ENCODE measurements around the gene TNN. TPM values are rescaled to one million over a fixed set of nuclear protein-coding genes. Genes with fewer than 3 reads are reported as not detected.
"Not testable (repeated sequence)": the region's sequence is repeated elsewhere in the genome, so short reads cannot be mapped to it uniquely, and the experiment has no call there.

TNN gene
- total and polyA plus RNA-seq, 2 donors from 2014 or later = 0.26 TPM; not detected in 1

DNA sequence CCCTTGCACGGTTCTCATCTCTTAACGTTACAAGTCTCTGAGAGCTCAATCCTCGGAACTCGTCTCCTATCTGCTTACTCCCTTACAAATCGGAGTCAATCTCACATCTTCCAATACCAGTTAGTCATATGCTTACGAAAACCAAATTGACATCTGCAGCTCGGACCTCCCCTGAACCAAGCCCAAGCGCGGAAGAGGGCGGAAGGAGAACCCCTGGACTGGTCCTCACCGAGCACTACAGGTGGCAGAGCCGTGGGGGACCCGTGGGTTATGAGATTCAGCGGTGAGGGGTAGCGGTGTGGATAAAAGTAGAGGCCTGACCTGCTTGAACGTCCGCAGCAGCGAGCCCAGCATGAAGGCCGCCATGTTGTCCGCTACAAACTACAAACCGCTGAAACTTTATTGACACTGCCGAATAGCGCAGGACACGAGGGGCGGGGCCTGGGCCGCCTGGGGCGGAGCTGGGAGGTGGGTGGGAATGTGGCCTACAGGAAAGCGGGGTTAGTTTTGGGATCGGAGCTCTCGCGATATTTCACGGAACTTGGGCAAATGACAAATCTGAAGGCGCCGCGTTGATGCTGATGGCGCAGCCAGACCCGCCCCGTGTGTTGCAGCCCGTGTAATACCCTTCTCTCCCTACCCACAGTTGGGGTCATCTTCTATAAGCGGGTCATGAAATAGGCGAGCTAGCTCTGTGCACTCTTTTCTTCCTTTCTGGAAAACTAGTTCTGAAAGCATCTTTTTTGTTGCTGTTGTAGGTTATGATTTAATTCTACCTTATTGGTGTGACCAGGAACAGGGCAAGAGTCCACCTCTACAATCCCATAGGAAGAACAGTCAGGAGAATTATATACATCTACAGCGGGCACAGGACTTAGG lies 44.4 kb upstream of the TNN start, which contains the start of gene MRPS14:
Gene MRPS14 (minus strand): TSS at position 383 of the 879 bp plus-strand sequence. CDS start 17 bp downstream, at position 366.
- H3K4me1 ChIP-seq (ENCODE audit: control insufficient read depth in 2 of 3, insufficient read depth in 2 of 3, low read depth in 1 of 3, low read length in 3 of 3) = peaks cover 0 to 4% (median 3%) of the 10 kb centered on the region in 3 donors
- TF ChIP-seq, protein P1, sequence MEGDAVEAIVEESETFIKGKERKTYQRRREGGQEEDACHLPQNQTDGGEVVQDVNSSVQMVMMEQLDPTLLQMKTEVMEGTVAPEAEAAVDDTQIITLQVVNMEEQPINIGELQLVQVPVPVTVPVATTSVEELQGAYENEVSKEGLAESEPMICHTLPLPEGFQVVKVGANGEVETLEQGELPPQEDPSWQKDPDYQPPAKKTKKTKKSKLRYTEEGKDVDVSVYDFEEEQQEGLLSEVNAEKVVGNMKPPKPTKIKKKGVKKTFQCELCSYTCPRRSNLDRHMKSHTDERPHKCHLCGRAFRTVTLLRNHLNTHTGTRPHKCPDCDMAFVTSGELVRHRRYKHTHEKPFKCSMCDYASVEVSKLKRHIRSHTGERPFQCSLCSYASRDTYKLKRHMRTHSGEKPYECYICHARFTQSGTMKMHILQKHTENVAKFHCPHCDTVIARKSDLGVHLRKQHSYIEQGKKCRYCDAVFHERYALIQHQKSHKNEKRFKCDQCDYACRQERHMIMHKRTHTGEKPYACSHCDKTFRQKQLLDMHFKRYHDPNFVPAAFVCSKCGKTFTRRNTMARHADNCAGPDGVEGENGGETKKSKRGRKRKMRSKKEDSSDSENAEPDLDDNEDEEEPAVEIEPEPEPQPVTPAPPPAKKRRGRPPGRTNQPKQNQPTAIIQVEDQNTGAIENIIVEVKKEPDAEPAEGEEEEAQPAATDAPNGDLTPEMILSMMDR (IDR thresholded peaks at IDR 0.05; ENCODE audit: borderline replicate concordance, extremely low read depth, insufficient read depth) = no peak
- intact Hi-C loops (cut with DNase I) = no loop called here
- peak within 1 kb of the TSS; percentile 83 to 99 (median 98) for H3K9ac ChIP-seq (ENCODE audit: low read length in 3 of 3)
- H3K27ac ChIP-seq (ENCODE audit: low read depth in 2 of 2, low read length in 2 of 2) = peak within 1 kb of the TSS; percentile 52 to 64
- FAIRE-seq (peak; percentile 94), DNase-seq (peak; percentile 99)
- H3K9me3 ChIP-seq (ENCODE audit: control insufficient read depth in 2 of 3, insufficient read depth in 1 of 3, low read length in 3 of 3) = no peaks in the 10 kb centered on the region
- no peaks in the 10 kb centered on the region for H3K27me3 ChIP-seq (ENCODE audit: control insufficient read depth, insufficient read depth, low read length)
- H3K4me3 ChIP-seq (ENCODE audit: low read length in 3 of 3) = peak within 1 kb of the TSS; percentile 96 to 100 (median 99)
- H3K36me3 ChIP-seq (ENCODE audit: control insufficient read depth in 2 of 3, insufficient read depth in 3 of 3, low read length in 3 of 3) = peaks cover 0 to 2% (median 0%) of the 10 kb centered on the region in 3 donors

DNA sequence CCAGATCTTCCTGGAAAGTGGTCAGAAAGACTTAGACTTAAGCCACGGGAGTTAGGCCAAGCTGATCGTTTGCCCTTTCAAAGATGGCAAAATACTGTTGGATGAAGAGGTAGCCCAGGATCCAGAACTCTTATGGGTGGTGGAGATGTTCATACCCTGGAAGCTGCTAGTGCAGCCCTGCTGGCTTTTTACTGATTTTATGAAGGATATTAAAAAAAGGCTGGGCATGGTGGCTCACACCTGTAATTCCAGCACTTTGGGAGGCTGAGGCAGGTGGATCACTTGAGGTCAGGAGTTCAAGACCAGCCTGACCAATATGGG lies 43.8 kb upstream of the TNN start:
- DNase-seq; H3K27me3 ChIP-seq (ENCODE audit: control insufficient read depth, insufficient read depth, low read length); H3K36me3 ChIP-seq (ENCODE audit: control insufficient read depth in 2 of 3, insufficient read depth in 3 of 3, low read length in 3 of 3); H3K4me1 ChIP-seq (ENCODE audit: control insufficient read depth in 2 of 3, insufficient read depth in 2 of 3, low read depth in 1 of 3, low read length in 3 of 3); intact Hi-C loops (cut with DNase I); FAIRE-seq; H3K9me3 ChIP-seq (ENCODE audit: control insufficient read depth in 2 of 3, insufficient read depth in 1 of 3, low read length in 3 of 3): not testable (repeated sequence)
- Histone ChIP-seq H3K9ac (ENCODE audit: low read length in 3 of 3) (peak overlapping the region in 2 of 3 donors; percentile 98 to 99), H3K27ac (ENCODE audit: low read depth in 2 of 2, low read length in 2 of 2) (peak overlapping the region in 1 of 2 donors; percentile 51), H3K4me3 (ENCODE audit: low read length in 3 of 3) (peak overlapping the region; percentile 96 to 100 (median 99))

DNA sequence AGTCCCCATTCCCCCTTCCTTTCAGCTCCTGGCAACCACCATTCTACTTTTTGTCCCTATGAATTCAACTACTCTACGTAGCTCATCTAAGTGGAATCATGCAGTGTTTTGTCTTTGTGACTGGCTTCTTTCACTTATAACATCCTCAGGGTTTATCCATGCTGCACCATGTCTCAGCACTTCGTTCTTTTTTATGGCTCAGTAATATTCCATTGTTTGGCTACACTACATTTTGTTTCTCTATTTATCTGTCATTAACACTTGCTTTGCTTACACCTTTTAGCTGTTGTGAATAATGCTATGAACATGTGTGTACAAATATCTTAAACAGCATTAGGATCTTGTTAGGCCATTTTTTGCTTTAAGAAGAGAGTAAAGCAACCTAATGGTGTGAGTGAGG lies 42.9 kb upstream of the TNN start:
- Histone ChIP-seq H3K27ac (ENCODE audit: low read depth in 2 of 2, low read length in 2 of 2) (no peak overlapping the region), H3K9ac (ENCODE audit: low read length in 3 of 3) (no peak overlapping the region), H3K27me3 (ENCODE audit: control insufficient read depth, insufficient read depth, low read length) (no peaks in the 10 kb centered on the region), H3K4me1 (ENCODE audit: control insufficient read depth in 2 of 3, insufficient read depth in 2 of 3, low read depth in 1 of 3, low read length in 3 of 3) (peaks cover 0 to 5% (median 4%) of the 10 kb centered on the region in 3 donors), H3K4me3 (ENCODE audit: low read length in 3 of 3) (no peak overlapping the region), H3K9me3 (ENCODE audit: control insufficient read depth in 2 of 3, insufficient read depth in 1 of 3, low read length in 3 of 3) (no peaks in the 10 kb centered on the region), H3K36me3 (ENCODE audit: control insufficient read depth in 2 of 3, insufficient read depth in 3 of 3, low read length in 3 of 3) (no peaks in the 10 kb centered on the region)
- intact Hi-C loops (cut with DNase I) = no loop called here
- TF ChIP-seq, protein P1 (IDR thresholded peaks at IDR 0.05; ENCODE audit: borderline replicate concordance, extremely low read depth, insufficient read depth) = no peak
- FAIRE-seq (no peak), DNase-seq (no peak)

DNA sequence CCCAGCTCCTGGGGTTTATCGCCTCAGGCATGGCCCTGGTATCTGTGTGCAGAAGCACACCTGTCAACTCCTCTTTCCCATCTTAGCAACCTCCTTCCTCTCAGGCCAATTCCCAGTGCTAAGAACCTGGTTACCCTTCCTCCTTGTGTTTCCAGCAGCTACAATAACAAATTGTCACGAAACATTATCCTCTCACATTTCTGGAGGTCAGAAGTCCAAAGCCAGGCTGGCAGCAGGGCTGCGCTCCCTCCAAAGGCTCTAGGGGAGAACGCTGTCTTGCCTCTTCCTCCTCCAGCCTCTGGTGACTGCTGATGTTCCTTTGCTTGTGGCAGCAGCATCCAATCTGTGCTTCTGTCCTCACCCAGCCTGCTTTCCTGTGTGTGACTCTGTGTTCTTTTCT lies 33.7 kb upstream of the TNN start:
- Histone ChIP-seq H3K27ac (ENCODE audit: low read depth in 2 of 2, low read length in 2 of 2) (no peak overlapping the region), H3K9ac (ENCODE audit: low read length in 3 of 3) (no peak overlapping the region), H3K9me3 (ENCODE audit: control insufficient read depth in 2 of 3, insufficient read depth in 1 of 3, low read length in 3 of 3) (no peaks in the 10 kb centered on the region), H3K36me3 (ENCODE audit: control insufficient read depth in 2 of 3, insufficient read depth in 3 of 3, low read length in 3 of 3) (no peaks in the 10 kb centered on the region), H3K4me1 (ENCODE audit: control insufficient read depth in 2 of 3, insufficient read depth in 2 of 3, low read depth in 1 of 3, low read length in 3 of 3) (peaks cover 0 to 3% (median 0%) of the 10 kb centered on the region in 3 donors), H3K4me3 (ENCODE audit: low read length in 3 of 3) (no peak overlapping the region), H3K27me3 (ENCODE audit: control insufficient read depth, insufficient read depth, low read length) (no peaks in the 10 kb centered on the region)
- TF ChIP-seq, protein P1 (IDR thresholded peaks at IDR 0.05; ENCODE audit: borderline replicate concordance, extremely low read depth, insufficient read depth) = no peak
- no peak for FAIRE-seq
- peak in 3 of 5 donors; percentile 66 to 84 (median 73) for DNase-seq
- intact Hi-C loops (cut with DNase I) = no loop called here
